Caco-2 (cell line): ENCODE results near the gene MACROH2A2. TPM values are rescaled to one million over a fixed set of nuclear protein-coding genes. Genes with fewer than 3 reads are reported as not detected.
"Not testable (repeated sequence)": the region's sequence is repeated elsewhere in the genome, so short reads cannot be mapped to it uniquely, and the experiment has no call there.

Experiments
- BruUV-seq: library from RNA; stranded (reverse); fragments of 400-500 nt; replicated peaks from 2 replicates; lab custom pipeline; 2021; lab: Mats Ljungman, UMichigan
- CTCF ChIA-PET: fragments of 300-600 bp; sonication (Branson Sonifier 250); formaldehyde crosslinking; loops from one replicate; lab custom pipeline; 2022; ENCODE audit warnings: antibody characterized with exemption; lab: Charles Lee
- POLR2A ChIA-PET: fragments of 300-600 bp; sonication (Branson Sonifier 250); formaldehyde crosslinking; loops from one replicate; lab custom pipeline; 2022; ENCODE audit warnings: antibody characterized with exemption; lab: Charles Lee
- DNase-seq, 2 experiments: peaks; one replicate each; pipeline versions ENCODE4 v3.0.0 to v3.0.0-alpha.2; 2020 to 2022
- H3K27me3 ChIP-seq: replicated peaks from 2 replicates; pipeline ENCODE4 v1.6.0; 2011; ENCODE audit warnings: low read length; ENCODE audit not compliant: control insufficient read depth, insufficient read depth
- H3K36me3 ChIP-seq: 2 replicates; pipeline ENCODE4 v1.5.1; 2011; ENCODE audit warnings: low read length; ENCODE audit not compliant: control insufficient read depth, insufficient read depth
- H3K4me1 ChIP-seq: fragments of 250-450 bp; sonication (Bioruptor Pico); 2 replicates; pipeline ENCODE4 v1.5.1; 2020; ENCODE audit warnings: mild to moderate bottlenecking
- H3K4me3 ChIP-seq: 2 replicates; pipeline ENCODE4 v1.5.1; 2011; ENCODE audit warnings: low read depth, mild to moderate bottlenecking, control low read depth, low read length
- H3K9me3 ChIP-seq: fragments of 250-450 bp; sonication (Bioruptor Pico); 2 replicates; pipeline ENCODE4 v1.5.1; 2020; ENCODE audit warnings: mild to moderate bottlenecking, moderate library complexity
- H3K27ac Mint-ChIP-seq: one replicate; pipeline ENCODE4 v1.8.0; 2022; ENCODE audit warnings: mixed read lengths; ENCODE audit not compliant: unreplicated experiment
- H3K27me3 Mint-ChIP-seq: one replicate; pipeline ENCODE4 v1.8.0; 2022; ENCODE audit warnings: mixed read lengths; ENCODE audit not compliant: insufficient read depth, unreplicated experiment
- H3K36me3 Mint-ChIP-seq: one replicate; pipeline ENCODE4 v1.8.0; 2022; ENCODE audit warnings: mild to moderate bottlenecking, mixed read lengths; ENCODE audit not compliant: insufficient read depth, unreplicated experiment
- H3K4me1 Mint-ChIP-seq: one replicate; pipeline ENCODE4 v1.8.0; 2022; ENCODE audit warnings: low read depth, mixed read lengths; ENCODE audit not compliant: unreplicated experiment
- H3K4me3 Mint-ChIP-seq: one replicate; pipeline ENCODE4 v1.8.0; 2022; ENCODE audit warnings: mild to moderate bottlenecking, moderate library complexity, mixed read lengths; ENCODE audit not compliant: unreplicated experiment
- H3K9me3 Mint-ChIP-seq: one replicate; pipeline ENCODE4 v1.8.0; 2022; ENCODE audit warnings: mixed read lengths; ENCODE audit not compliant: unreplicated experiment
- intact Hi-C: fragments of 100-400 bp; cut with micrococcal nuclease; formaldehyde crosslinking; loops from one replicate; pipeline ENCODE4 v1.10.0; 2022; ENCODE audit not compliant: unreplicated experiment
- total RNA-seq: library from RNA; stranded (reverse); gene quantifications from 2 replicates; pipeline ENCODE4 v1.2.3, GENCODE V29; 2022
- TF ChIP-seq, protein P1 (sequence below), 2 experiments: fragments of 200-600 bp in 1 of 2; IDR thresholded peaks; 1 replicate in 1 of 2; 2 replicates in 1 of 2; pipeline versions ENCODE4 v1.5.1 to v1.8.0; 2011 to 2022; ENCODE audit warnings: antibody characterized with exemption in 1 of 2, control low read depth in 1 of 2, inconsistent platforms in 1 of 2, low read depth in 1 of 2, low read length in 1 of 2, mild to moderate bottlenecking in 1 of 2, moderate library complexity in 1 of 2; ENCODE audit not compliant: insufficient read depth in 1 of 2, severe bottlenecking in 1 of 2, unreplicated experiment in 1 of 2

Gene MACROH2A2
- total RNA-seq, 1 experiment from 2014 or later: 6.1 TPM

DNA sequence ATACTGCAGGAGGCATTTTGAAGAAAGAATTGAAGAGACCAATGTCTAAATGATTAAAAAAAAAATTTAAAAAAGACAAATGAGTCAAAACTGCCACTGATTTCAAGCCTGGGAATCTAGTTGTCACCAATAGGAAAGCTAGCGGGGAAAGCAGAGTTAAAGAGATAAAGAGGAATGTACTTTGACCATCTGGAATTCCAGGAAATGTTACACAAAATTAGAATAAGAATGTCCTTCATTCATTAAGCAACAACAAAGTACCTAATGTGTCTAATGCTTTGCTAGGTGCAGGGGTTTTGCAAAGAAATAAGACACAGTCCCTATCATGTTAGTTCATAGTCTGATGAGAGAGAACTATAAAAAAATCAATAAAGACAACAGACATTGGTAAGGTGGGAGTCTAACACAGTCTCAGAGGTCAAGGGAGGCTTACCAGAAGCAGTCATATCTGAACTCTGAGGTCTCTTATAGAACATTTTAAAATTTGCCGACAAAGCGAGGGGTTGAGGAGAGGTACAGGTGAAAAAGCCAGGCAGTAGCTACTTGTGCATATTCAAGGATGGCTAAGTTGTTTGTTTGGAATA, 102.7 kb downstream of the MACROH2A2 start:
- intact Hi-C loops: no loop called here
- Histone ChIP-seq H3K4me3 (no peak overlapping the region), H3K4me1 (peaks cover 19% of the 10 kb centered on the region), H3K36me3 (peaks cover 12% of the 10 kb centered on the region; the same call in 1 of the 2 replicates), H3K27me3 (no peaks in the 10 kb centered on the region), H3K9me3 (no peaks in the 10 kb centered on the region)
- BruUV-seq: no TSS peak
- H3K9me3 Mint-ChIP-seq: no peaks in the 10 kb centered on the region
- TF ChIP-seq, protein P1, sequence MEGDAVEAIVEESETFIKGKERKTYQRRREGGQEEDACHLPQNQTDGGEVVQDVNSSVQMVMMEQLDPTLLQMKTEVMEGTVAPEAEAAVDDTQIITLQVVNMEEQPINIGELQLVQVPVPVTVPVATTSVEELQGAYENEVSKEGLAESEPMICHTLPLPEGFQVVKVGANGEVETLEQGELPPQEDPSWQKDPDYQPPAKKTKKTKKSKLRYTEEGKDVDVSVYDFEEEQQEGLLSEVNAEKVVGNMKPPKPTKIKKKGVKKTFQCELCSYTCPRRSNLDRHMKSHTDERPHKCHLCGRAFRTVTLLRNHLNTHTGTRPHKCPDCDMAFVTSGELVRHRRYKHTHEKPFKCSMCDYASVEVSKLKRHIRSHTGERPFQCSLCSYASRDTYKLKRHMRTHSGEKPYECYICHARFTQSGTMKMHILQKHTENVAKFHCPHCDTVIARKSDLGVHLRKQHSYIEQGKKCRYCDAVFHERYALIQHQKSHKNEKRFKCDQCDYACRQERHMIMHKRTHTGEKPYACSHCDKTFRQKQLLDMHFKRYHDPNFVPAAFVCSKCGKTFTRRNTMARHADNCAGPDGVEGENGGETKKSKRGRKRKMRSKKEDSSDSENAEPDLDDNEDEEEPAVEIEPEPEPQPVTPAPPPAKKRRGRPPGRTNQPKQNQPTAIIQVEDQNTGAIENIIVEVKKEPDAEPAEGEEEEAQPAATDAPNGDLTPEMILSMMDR (IDR thresholded peaks at IDR 0.05; ENCODE audit: insufficient read depth in 1 of 2, low read depth in 1 of 2, low read length in 1 of 2, severe bottlenecking in 1 of 2, unreplicated experiment in 1 of 2): no peak
- peaks cover 97% of the 10 kb centered on the region for H3K36me3 Mint-ChIP-seq
- no peaks in the 10 kb centered on the region for H3K27me3 Mint-ChIP-seq
- H3K4me1 Mint-ChIP-seq: peaks cover 26% of the 10 kb centered on the region
- peak overlapping the region; percentile 38 for H3K27ac Mint-ChIP-seq
- ChIA-PET CTCF (interaction anchor here (0.6 to 3.8 kb wide), 4 partner anchors 9 to 232 kb away, joined by 3 to 26 read pairs (median 4); partner anchors contain the start of gene TYSND1), POLR2A (interaction anchor here (0.7 to 1.2 kb wide), 3 partner anchors 9 to 103 kb away, joined by 3 to 14 read pairs (median 3); partner anchors contain the start of gene TYSND1)
- no peak for DNase-seq
- peak overlapping the region; percentile 3 for H3K4me3 Mint-ChIP-seq

DNA sequence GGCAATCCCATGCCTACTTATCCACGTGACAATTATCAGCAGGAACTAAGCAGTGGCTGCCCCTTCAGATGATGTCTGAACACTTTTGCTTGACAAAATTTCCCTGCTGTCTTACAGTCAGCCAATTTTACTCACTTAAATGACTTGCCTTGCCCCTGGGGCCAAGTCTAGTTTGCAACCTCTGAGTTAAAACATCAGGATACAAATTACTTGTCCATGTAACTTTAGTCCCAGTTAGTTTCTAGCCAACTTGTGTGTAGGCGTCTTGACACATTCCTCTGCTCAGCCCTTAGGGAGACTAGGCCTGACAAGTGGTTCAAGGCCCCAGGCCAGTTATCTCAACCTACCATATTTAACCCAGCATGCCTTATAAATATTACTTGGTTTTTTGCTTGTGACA, 105.5 kb downstream of the MACROH2A2 start:
- peaks cover 93% of the 10 kb centered on the region for H3K36me3 Mint-ChIP-seq
- ChIA-PET POLR2A (no interaction called here), CTCF (interaction anchor here (0.7 to 3.8 kb wide), 2 partner anchors 12 to 62 kb away, joined by 3 to 26 read pairs; partner anchors contain the start of gene TYSND1)
- intact Hi-C loops: no loop called here
- H3K4me3 Mint-ChIP-seq: no peak overlapping the region
- Histone ChIP-seq H3K4me1 (peaks cover 19% of the 10 kb centered on the region), H3K9me3 (no peaks in the 10 kb centered on the region), H3K27me3 (no peaks in the 10 kb centered on the region), H3K4me3 (no peak overlapping the region), H3K36me3 (peaks cover 6% of the 10 kb centered on the region; the same call in 1 of the 2 replicates)
- H3K27ac Mint-ChIP-seq: no peak overlapping the region
- peaks cover 38% of the 10 kb centered on the region for H3K4me1 Mint-ChIP-seq
- no peak for DNase-seq
- H3K9me3 Mint-ChIP-seq: no peaks in the 10 kb centered on the region
- H3K27me3 Mint-ChIP-seq: no peaks in the 10 kb centered on the region
- BruUV-seq: no TSS peak
- TF ChIP-seq, protein P1 (IDR thresholded peaks at IDR 0.05; ENCODE audit: insufficient read depth in 1 of 2, low read depth in 1 of 2, low read length in 1 of 2, severe bottlenecking in 1 of 2, unreplicated experiment in 1 of 2): no peak

DNA sequence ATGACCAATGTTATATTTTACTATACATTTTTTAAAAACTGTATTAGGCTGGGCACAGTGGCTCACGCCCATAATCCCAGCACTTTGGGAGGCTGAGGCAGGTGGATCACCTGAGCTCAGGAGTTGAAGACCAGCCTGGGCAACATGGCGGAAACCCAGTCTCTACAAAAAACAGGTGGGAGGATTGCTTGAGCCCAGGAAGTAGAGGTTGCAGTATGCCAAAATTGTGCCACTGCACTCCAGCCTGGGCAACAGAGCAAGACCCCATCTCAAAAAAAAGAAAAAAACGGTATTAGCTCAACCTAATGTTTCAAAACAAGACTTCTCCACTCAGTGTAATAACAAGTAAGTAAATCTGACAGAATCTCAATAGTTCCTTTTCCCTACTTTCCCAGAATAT, 106.7 kb downstream of the MACROH2A2 start:
- intact Hi-C loops, H3K36me3 ChIP-seq, H3K27ac Mint-ChIP-seq, H3K4me3 ChIP-seq, BruUV-seq, H3K4me3 Mint-ChIP-seq, H3K9me3 ChIP-seq, POLR2A ChIA-PET, H3K9me3 Mint-ChIP-seq, H3K27me3 ChIP-seq, DNase-seq, H3K27me3 Mint-ChIP-seq: not testable (repeated sequence)
- Mint-ChIP-seq H3K36me3 (peaks cover 93% of the 10 kb centered on the region), H3K4me1 (peaks cover 50% of the 10 kb centered on the region)
- peaks cover 19% of the 10 kb centered on the region for H3K4me1 ChIP-seq
- CTCF ChIA-PET: interaction anchor here (0.5 to 1.2 kb wide), 2 partner anchors 13 to 1678 kb away, joined by 3 to 5 read pairs; partner anchors contain the start of gene TYSND1
